ENCODE measurements around the gene TRMT44. TPM values are rescaled to one million over a fixed set of nuclear protein-coding genes. Genes with fewer than 3 reads are reported as not detected.

TRMT44 gene
- polyA plus RNA-seq, 1 experiment, result 7.1 TPM

DNA sequence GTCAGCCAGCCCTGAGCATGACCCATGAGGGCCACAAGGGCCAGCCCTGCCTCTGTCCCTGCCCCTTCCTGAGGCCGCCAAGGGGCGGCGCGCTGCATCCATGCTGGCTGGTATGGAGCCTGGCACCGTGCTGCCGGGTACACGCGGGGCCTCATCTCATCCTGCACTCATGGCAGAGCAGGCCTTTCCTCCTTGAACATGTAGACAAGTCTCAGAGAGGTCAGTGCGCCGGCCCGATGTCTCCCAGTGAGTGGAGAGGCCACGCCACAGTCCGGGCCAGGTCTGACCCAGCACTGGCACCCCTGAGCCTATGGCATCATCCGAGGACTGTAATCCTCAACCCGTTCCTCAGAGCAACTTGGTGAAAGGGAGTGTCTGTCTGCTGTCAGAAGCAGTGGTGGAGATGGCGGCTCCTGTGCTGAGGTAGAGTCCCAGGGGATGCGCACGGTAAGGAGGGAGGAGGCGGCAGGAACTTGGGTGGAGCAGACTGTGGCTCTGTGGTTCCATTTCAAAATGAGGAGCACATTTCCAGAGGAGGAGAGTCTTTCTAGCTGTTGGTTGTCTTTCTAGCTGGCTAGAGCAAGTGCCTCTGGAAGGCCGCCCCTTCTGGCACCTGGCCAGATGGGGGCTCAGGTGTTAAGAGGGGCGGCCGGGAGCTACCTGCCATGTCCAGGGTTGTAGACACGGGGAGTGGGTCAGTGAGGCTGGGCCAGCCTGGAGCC is 32.8 kb downstream of the TRMT44 start:
- TF ChIP-seq, protein P1, sequence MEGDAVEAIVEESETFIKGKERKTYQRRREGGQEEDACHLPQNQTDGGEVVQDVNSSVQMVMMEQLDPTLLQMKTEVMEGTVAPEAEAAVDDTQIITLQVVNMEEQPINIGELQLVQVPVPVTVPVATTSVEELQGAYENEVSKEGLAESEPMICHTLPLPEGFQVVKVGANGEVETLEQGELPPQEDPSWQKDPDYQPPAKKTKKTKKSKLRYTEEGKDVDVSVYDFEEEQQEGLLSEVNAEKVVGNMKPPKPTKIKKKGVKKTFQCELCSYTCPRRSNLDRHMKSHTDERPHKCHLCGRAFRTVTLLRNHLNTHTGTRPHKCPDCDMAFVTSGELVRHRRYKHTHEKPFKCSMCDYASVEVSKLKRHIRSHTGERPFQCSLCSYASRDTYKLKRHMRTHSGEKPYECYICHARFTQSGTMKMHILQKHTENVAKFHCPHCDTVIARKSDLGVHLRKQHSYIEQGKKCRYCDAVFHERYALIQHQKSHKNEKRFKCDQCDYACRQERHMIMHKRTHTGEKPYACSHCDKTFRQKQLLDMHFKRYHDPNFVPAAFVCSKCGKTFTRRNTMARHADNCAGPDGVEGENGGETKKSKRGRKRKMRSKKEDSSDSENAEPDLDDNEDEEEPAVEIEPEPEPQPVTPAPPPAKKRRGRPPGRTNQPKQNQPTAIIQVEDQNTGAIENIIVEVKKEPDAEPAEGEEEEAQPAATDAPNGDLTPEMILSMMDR (IDR thresholded peaks at IDR 0.05; ENCODE audit: insufficient read depth, low read depth, low read length), result no peak
- Histone ChIP-seq H3K4me3 (ENCODE audit: low read depth, low read length) (no peak overlapping the region), H3K36me3 (ENCODE audit: control insufficient read depth, insufficient read depth, low read length) (peaks cover 21% of the 10 kb centered on the region), H3K27me3 (ENCODE audit: control insufficient read depth, insufficient read depth, low read length) (no peaks in the 10 kb centered on the region)
- CTCF ChIA-PET, result interaction anchor here (0.6 to 8.5 kb wide), 10 partner anchors 10 to 1590 kb away, joined by 3 to 108 read pairs (median 5); partner anchors contain the start of gene CPZ
- no peak for DNase-seq (ENCODE audit: low read depth)
- POLR2A ChIA-PET, result interaction anchor here (0.7 kb wide), 1 partner anchor 117 kb away, joined by 3 read pairs; no protein-coding TSS in a partner anchor

DNA sequence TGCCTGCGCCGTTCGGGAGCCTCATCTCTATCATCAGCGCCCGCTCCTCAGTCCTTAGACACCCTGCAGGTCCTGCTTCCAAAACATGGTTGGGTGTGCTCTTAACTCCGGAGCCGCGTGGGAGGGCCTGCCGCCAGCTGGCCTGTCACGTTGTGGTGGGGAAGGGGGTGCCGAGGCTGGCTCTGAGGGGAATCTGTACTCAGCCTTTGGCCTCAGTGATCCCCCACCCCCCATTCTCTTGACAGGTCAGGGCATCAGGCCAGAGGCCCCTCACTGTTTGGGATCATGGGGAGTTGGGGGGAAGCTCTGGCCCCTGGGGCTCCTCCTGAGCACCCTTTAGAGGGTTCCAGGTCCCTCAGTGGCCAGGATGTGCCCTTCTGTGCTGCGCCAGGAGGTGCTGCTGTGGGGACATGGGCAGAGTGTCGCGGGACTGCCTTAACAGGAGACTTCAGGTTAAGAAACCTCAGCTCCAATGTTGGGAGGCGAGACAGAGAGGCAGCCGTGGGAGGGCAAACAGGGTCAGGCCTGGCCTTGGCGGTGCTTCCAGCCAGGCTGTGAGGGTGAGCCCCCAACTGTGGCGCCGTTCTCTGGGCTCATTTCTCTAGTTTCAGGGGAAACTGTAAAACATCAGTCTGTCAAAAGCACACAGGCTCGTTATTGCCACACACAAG is 33.5 kb downstream of the TRMT44 start:
- no peaks in the 10 kb centered on the region for H3K27me3 ChIP-seq (ENCODE audit: control insufficient read depth, insufficient read depth, low read length)
- CTCF ChIA-PET, result interaction anchor here (1.0 to 8.5 kb wide), 3 partner anchors 28 to 118 kb away, joined by 3 to 108 read pairs (median 13); partner anchors contain the start of gene CPZ
- TF ChIP-seq, protein P1 (IDR thresholded peaks at IDR 0.05; ENCODE audit: insufficient read depth, low read depth, low read length), result no peak
- peaks cover 21% of the 10 kb centered on the region for H3K36me3 ChIP-seq (ENCODE audit: control insufficient read depth, insufficient read depth, low read length)
- POLR2A ChIA-PET, result no interaction called here
- no peak for DNase-seq (ENCODE audit: low read depth)
- no peak overlapping the region for H3K4me3 ChIP-seq (ENCODE audit: low read depth, low read length)

DNA sequence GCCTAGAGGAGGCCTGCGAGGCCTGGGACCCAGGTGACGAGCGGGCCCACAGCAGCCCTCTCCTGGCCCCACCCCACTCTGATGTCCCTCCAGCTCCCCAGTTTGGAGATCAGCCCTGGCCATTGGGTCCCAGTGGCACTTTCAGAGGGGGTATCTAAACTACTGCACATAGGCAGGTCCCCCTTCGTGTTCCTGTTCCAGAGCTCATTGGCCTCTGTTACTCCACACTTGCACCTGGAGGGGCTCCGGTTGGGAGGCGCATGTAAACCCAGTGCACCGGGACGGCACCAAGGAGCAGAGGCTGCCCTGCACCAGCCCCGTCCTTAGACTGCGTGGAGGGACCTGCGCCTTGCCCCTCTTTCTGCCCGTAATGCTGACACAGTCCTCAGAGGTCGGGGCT is 34.3 kb downstream of the TRMT44 start:
- no peak for DNase-seq (ENCODE audit: low read depth)
- peaks cover 17% of the 10 kb centered on the region for H3K36me3 ChIP-seq (ENCODE audit: control insufficient read depth, insufficient read depth, low read length)
- ChIA-PET POLR2A (no interaction called here), CTCF (interaction anchor here (1.0 to 8.5 kb wide), 3 partner anchors 27 to 117 kb away, joined by 3 to 108 read pairs (median 13); partner anchors contain the start of gene CPZ)
- TF ChIP-seq, protein P1 (IDR thresholded peaks at IDR 0.05; ENCODE audit: insufficient read depth, low read depth, low read length), result no peak
- H3K27me3 ChIP-seq (ENCODE audit: control insufficient read depth, insufficient read depth, low read length), result no peaks in the 10 kb centered on the region
- no peak overlapping the region for H3K4me3 ChIP-seq (ENCODE audit: low read depth, low read length)

DNA sequence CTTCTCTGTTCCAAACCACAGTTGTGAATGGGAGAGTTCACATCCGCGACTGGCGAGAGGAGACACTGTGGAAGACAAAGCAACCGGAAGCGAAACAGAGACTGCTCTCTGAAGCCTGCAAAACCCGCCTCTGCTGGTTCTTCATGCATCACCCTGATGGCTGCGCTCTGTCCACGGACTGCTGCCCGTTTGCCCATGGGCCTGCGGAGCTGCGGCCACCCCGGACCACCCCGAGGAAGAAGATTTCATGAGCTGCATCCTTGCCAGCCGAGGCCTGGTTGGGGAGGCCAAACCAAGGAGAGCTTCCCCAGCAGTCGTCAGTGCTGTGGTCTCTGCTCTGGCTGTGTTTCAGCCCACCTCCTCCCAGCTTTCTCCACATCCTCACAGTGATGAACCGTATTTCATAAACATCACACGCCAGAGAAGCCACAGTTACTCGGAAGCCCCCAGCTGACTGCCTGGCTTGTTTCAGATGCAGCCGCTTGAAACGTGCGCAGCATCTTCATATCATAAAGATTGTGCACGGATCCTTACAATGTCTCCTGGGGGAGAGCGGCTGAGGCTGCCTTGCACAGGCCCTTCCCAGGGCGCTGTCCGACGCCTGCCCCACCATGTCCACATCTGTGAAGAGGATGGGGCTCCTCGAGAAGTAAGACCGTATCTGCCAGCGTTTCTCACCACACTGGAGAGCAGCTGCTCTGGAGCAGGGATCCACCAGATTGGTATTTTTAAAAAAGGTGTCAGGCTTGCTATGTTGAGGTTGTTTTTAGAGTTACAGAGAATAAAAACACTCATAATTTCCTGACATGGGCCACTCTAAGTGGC is 35.4 kb downstream of the TRMT44 start:
- no peak for DNase-seq (ENCODE audit: low read depth)
- H3K4me3 ChIP-seq (ENCODE audit: low read depth, low read length), result no peak overlapping the region
- ChIA-PET CTCF (interaction anchor here (0.7 kb wide), 1 partner anchor 174 kb away, joined by 3 read pairs; no protein-coding TSS in a partner anchor), POLR2A (no interaction called here)
- TF ChIP-seq, protein P1 (IDR thresholded peaks at IDR 0.05; ENCODE audit: insufficient read depth, low read depth, low read length), result no peak
- peaks cover 13% of the 10 kb centered on the region for H3K36me3 ChIP-seq (ENCODE audit: control insufficient read depth, insufficient read depth, low read length)
- no peaks in the 10 kb centered on the region for H3K27me3 ChIP-seq (ENCODE audit: control insufficient read depth, insufficient read depth, low read length)
